NCI-H1930 (cell line): ENCODE measurements around the gene MEIS3.

Experiments
- DNase-seq, 2 experiments: peaks; one replicate each; lab custom pipeline; 2025; lab: John Stamatoyannopoulos, UW

The MEIS3 gene

GRCh38 chr19:47358936-47359335 lies 60.4 kb downstream of the MEIS3 start:
- no peak for DNase-seq

DNA sequence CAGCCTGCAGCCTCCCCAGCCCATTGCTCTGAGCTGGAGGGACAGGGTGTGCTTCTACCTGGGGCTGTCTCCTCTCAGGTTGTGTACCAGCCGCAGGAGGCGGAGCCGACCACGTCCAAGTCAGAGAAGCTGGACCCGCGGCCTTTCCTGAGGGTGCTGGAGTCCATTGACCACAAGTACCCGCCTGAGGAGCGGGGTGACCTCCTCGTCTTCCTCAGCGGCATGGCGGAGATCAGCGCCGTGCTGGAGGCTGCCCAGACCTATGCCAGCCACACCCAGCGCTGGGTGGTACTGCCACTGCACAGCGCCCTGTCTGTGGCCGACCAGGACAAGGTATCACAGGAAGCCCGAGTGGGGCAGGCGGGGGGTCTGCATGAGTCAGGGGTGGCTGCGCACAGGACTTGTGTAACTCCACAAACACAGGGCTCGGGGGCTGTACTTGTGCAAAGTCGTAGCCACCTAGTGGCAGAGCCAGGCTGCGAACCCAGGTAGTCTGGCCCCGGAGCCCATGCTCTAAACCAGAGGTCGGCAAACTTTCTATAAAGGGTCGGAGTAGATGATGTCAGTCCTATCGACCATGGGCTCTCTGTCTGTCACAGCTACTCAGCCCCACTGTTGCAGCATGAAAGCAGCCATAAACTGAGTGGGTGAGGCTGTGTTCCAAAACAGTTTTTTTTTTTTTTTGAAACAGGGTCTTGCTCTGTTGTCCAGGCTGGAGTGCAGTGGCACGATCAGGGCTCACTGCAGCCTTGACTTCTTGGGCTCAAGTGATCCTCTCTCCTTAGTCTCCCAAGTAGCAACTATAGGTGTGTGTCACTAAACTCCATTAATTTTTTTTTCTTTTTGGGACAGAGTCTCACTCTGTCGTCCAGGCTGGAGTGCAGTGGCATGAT lies 61.3 kb downstream of the MEIS3 start:
- no peak for DNase-seq

DNA sequence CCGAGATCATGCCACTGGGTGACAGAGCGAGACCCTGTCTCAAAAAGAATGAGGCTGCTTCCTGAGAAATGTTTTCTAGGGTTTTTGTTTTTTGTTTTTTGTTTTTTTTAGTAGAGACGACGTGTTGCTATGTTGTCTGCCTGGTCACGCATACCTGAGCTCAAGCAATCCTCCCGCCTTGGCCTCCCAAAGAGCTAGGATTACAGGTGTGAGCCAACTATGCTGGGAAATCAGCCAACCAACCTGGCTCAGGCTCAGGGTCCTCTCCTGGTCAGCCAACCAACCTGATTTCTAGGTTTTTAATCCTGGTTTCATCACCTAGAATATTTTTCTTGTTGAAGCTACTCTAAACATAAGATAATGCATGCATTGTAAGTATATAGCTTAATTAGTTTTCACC lies 62.4 kb downstream of the MEIS3 start:
- DNase-seq: no peak

- DNase-seq: no peak
These were observed 66.0 kb downstream of the MEIS3 start for GRCh38 chr19:47353307-47353712.
